ENCODE results near the gene GLIS1.

The GLIS1 gene

GRCh38 chr1:53735681-53736080 lies 3.3 kb downstream of the GLIS1 start:
- no peak for DNase-seq

GRCh38 chr1:53735261-53735660 lies 3.7 kb downstream of the GLIS1 start:
- DNase-seq, result no peak

GRCh38 chr1:53734650-53735211 lies 4.2 kb downstream of the GLIS1 start:
- DNase-seq, result no peak

- no peak for DNase-seq
Observed at GRCh38 chr1:53733975-53734649, 4.9 kb downstream of the GLIS1 start.

- no peak for DNase-seq
Observed at GRCh38 chr1:53733447-53733931, 5.5 kb downstream of the GLIS1 start.

- no peak for DNase-seq
Observed at GRCh38 chr1:53732912-53733317, 6.0 kb downstream of the GLIS1 start.

GRCh38 chr1:53732409-53732808 lies 6.6 kb downstream of the GLIS1 start:
- DNase-seq, result no peak

- DNase-seq, result no peak
Observed at GRCh38 chr1:53731779-53732305, 7.1 kb downstream of the GLIS1 start.

- no peak for DNase-seq
Observed at GRCh38 chr1:53731043-53731600, 7.8 kb downstream of the GLIS1 start.

GRCh38 chr1:53730224-53730865 lies 8.6 kb downstream of the GLIS1 start:
- DNase-seq, result no peak

GRCh38 chr1:53729456-53730223 lies 9.3 kb downstream of the GLIS1 start:
- no peak for DNase-seq

GRCh38 chr1:53728702-53729455 lies 10.1 kb downstream of the GLIS1 start:
- DNase-seq, result no peak

GRCh38 chr1:53728196-53728595 lies 10.8 kb downstream of the GLIS1 start:
- DNase-seq, result no peak

- no peak for DNase-seq
Observed at GRCh38 chr1:53727461-53728092, 11.4 kb downstream of the GLIS1 start.

- DNase-seq, result no peak
Observed at GRCh38 chr1:53726009-53726600, 12.9 kb downstream of the GLIS1 start.

GRCh38 chr1:53725238-53725689 lies 13.7 kb downstream of the GLIS1 start:
- no peak for DNase-seq

- DNase-seq, result no peak
Observed at GRCh38 chr1:53722025-53722424, 16.9 kb downstream of the GLIS1 start.

GRCh38 chr1:53721088-53721487 lies 17.9 kb downstream of the GLIS1 start:
- no peak for DNase-seq

- DNase-seq, result no peak
Observed at GRCh38 chr1:53719469-53719868, 19.5 kb downstream of the GLIS1 start.

- DNase-seq, result no peak
Observed at GRCh38 chr1:53718443-53718842, 20.5 kb downstream of the GLIS1 start.

Measured in cerebellar nuclear complex (tissue), 1 donor.